GM23338 (cell line): ENCODE measurements around the gene FAM168A. TPM values are rescaled to one million over a fixed set of nuclear protein-coding genes. Genes with fewer than 3 reads are reported as not detected.

ENCODE experiments used
- ATAC-seq: fragments of 200-7000 bp; cut with Tn5 transposase; 3 replicates; pipeline ENCODE4 v1.9.1; 2020
- DNase-seq: peaks from one replicate; pipeline ENCODE4 v3.0.0-alpha.2; 2015; ENCODE audit warnings: low spot score
- H2AFZ ChIP-seq: fragments of 200-600 bp; sonication (generic); 2 replicates; pipeline ENCODE4 v1.8.0; 2016; ENCODE audit warnings: antibody characterized with exemption, mild to moderate bottlenecking, moderate library complexity
- H3F3A ChIP-seq: fragments of 200-600 bp; sonication (generic); replicated peaks from 2 replicates; pipeline ENCODE4 v1.8.0; 2017; ENCODE audit warnings: antibody characterized with exemption, mixed run types, low read depth
- H3K27ac ChIP-seq: fragments of 200-600 bp; sonication (generic); 2 replicates; pipeline ENCODE4 v1.6.1; 2016; ENCODE audit warnings: low read depth
- H3K27me3 ChIP-seq: fragments of 200-600 bp; sonication (generic); 2 replicates; pipeline ENCODE4 v1.8.0; 2016; ENCODE audit warnings: mild to moderate bottlenecking, mixed run types, moderate library complexity; ENCODE audit not compliant: insufficient read depth
- H3K36me3 ChIP-seq: fragments of 200-600 bp; sonication (generic); 2 replicates; pipeline ENCODE4 v1.8.0; 2016; ENCODE audit warnings: mild to moderate bottlenecking; ENCODE audit not compliant: insufficient read depth
- H3K4me1 ChIP-seq: fragments of 200-600 bp; sonication (generic); 2 replicates; pipeline ENCODE4 v1.8.0; 2016; ENCODE audit warnings: mild to moderate bottlenecking, moderate library complexity; ENCODE audit not compliant: insufficient read depth
- H3K4me2 ChIP-seq: fragments of 200-600 bp; sonication (generic); 2 replicates; pipeline ENCODE4 v1.7.1; 2017; ENCODE audit warnings: mixed run types
- H3K4me3 ChIP-seq: fragments of 200-600 bp; sonication (generic); 2 replicates; pipeline ENCODE4 v1.6.1; 2016; ENCODE audit warnings: mixed run types
- H3K79me2 ChIP-seq: fragments of 200-600 bp; sonication (generic); replicated peaks from 2 replicates; pipeline ENCODE4 v1.8.0; 2017; ENCODE audit warnings: mild to moderate bottlenecking; ENCODE audit not compliant: insufficient read depth
- H3K9me2 ChIP-seq: fragments of 200-600 bp; sonication (generic); 2 replicates; pipeline ENCODE4 v1.8.0; 2017; ENCODE audit not compliant: insufficient read depth
- H4K20me1 ChIP-seq: fragments of 200-600 bp; sonication (generic); replicated peaks from 2 replicates; pipeline ENCODE4 v1.8.0; 2017; ENCODE audit warnings: mild to moderate bottlenecking; ENCODE audit not compliant: insufficient read depth
- H3K27ac Mint-ChIP-seq: 2 replicates; pipeline ENCODE4 v1.8.0; 2020; ENCODE audit warnings: inconsistent platforms, mild to moderate bottlenecking, moderate library complexity, mixed read lengths
- H3K27me3 Mint-ChIP-seq: 3 replicates; pipeline ENCODE4 v1.8.0; 2022; ENCODE audit warnings: low read depth, mild to moderate bottlenecking, moderate library complexity, mixed read lengths, inconsistent platforms; ENCODE audit not compliant: insufficient read depth, poor library complexity
- H3K36me3 Mint-ChIP-seq: 3 replicates; pipeline ENCODE4 v1.8.0; 2021; ENCODE audit warnings: low read depth, mild to moderate bottlenecking, inconsistent platforms, moderate library complexity, mixed read lengths
- H3K4me1 Mint-ChIP-seq: 3 replicates; pipeline ENCODE4 v1.8.0; 2020; ENCODE audit warnings: mild to moderate bottlenecking, inconsistent platforms, mixed read lengths
- H3K4me3 Mint-ChIP-seq: 3 replicates; pipeline ENCODE4 v1.8.0; 2021; ENCODE audit warnings: moderate library complexity, mild to moderate bottlenecking, inconsistent platforms, mixed read lengths
- H3K9me3 Mint-ChIP-seq: 3 replicates; pipeline ENCODE4 v1.8.0; 2020; ENCODE audit warnings: moderate library complexity, mild to moderate bottlenecking, inconsistent platforms, mixed read lengths
- CREB1 ChIP-seq: fragments of 250-450 bp; sonication (Bioruptor Pico); IDR thresholded peaks from 2 replicates; pipeline ENCODE4 v1.5.0; 2020; ENCODE audit warnings: low read depth, mild to moderate bottlenecking, moderate library complexity
- NANOG ChIP-seq: IDR thresholded peaks from 2 replicates; pipeline ENCODE4 v1.6.1; 2016; ENCODE audit warnings: antibody characterized with exemption, borderline replicate concordance
- REST ChIP-seq: IDR thresholded peaks from one replicate; pipeline ENCODE4 v1.6.1; 2018; ENCODE audit warnings: antibody characterized with exemption; ENCODE audit not compliant: unreplicated experiment
- ZNF462 ChIP-seq: fragments of 250-450 bp; sonication (Bioruptor Pico); IDR thresholded peaks from 2 replicates; pipeline ENCODE4 v1.5.0; 2020; ENCODE audit warnings: mild to moderate bottlenecking, moderate library complexity
- polyA plus RNA-seq: library from polyadenylated mRNA; unstranded; fragments of >200 nt; fragmentation: Nextera tagmentation; extraction: Ambion mirVana; gene quantifications from 2 replicates; pipeline ENCODE4 v1.2.1, GENCODE V29; 2016
- total RNA-seq: library from RNA; depleted of rRNA; stranded (reverse); fragments of >200 nt; shearing (Covaris generic); gene quantifications from 2 replicates; pipeline ENCODE4 v1.2.3, GENCODE V29; 2014
- TF ChIP-seq, protein P1 (sequence below): IDR thresholded peaks from 2 replicates; pipeline ENCODE4 v1.6.1; 2016; ENCODE audit warnings: antibody characterized with exemption

Gene FAM168A
- total and polyA plus RNA-seq, 2 experiments from 2014 or later = 8.0 to 20.3 TPM

- no peak for TF ChIP-seq ZNF462 (CRISPR knock-in tag)
- TF ChIP-seq CREB1 (CRISPR knock-in tag) = no peak
- TF ChIP-seq NANOG = no peak
These were observed 215.7 kb downstream of the FAM168A start (continued) for GRCh38 chr11:73382183-73382582.

DNA sequence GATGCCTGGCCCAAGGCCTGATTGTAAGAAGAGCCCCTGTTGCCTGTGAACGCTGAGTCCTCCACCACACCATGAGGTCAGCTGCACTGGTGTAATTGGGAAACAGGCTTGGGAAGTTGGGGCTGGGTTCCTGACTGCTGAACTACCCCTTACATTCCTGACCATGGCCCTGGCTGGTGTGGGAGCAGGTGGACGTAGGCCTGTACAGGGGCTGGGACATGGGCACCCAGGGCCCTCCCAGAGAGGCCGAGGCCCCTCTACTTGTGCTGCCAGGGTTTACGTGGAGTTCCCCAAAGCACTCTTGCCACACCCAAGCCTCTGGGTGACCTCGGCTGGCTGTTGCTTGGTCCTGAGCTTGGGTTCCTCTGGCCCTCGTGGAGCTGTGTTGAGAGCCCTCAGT is 216.3 kb downstream of the FAM168A start:
- Mint-ChIP-seq H3K9me3 (no peaks in the 10 kb centered on the region), H3K4me3 (no peak overlapping the region), H3K27ac (no peak overlapping the region), H3K4me1 (peaks cover 21% of the 10 kb centered on the region), H3K27me3 (peaks cover 20% of the 10 kb centered on the region), H3K36me3 (no peaks in the 10 kb centered on the region)
- H3K27ac ChIP-seq = no peak overlapping the region
- no peak overlapping the region for H2AFZ ChIP-seq
- H3K27me3 ChIP-seq = peaks cover 11% of the 10 kb centered on the region; the same call in 1 of the 2 replicates
- DNase-seq (no peak), ATAC-seq (no peak)
- H3K4me1 ChIP-seq = no peaks in the 10 kb centered on the region
- no peak overlapping the region for H3K4me2 ChIP-seq
- no peak overlapping the region for H3K4me3 ChIP-seq
- no peaks in the 10 kb centered on the region for H3K36me3 ChIP-seq
- H4K20me1 ChIP-seq = peaks cover 2% of the 10 kb centered on the region; the same call in 1 of the 2 replicates
- H3K79me2 ChIP-seq = peaks cover 5% of the 10 kb centered on the region
- H3K9me2 ChIP-seq = no peaks in the 10 kb centered on the region
- H3F3A ChIP-seq = no peaks in the 10 kb centered on the region
- TF ChIP-seq REST (no peak), NANOG (no peak)
- TF ChIP-seq, protein P1, sequence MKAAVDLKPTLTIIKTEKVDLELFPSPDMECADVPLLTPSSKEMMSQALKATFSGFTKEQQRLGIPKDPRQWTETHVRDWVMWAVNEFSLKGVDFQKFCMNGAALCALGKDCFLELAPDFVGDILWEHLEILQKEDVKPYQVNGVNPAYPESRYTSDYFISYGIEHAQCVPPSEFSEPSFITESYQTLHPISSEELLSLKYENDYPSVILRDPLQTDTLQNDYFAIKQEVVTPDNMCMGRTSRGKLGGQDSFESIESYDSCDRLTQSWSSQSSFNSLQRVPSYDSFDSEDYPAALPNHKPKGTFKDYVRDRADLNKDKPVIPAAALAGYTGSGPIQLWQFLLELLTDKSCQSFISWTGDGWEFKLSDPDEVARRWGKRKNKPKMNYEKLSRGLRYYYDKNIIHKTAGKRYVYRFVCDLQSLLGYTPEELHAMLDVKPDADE = no peak
